Prostate gland (tissue), 2 donors: ENCODE measurements around the gene ZBTB39. TPM values are rescaled to one million over a fixed set of nuclear protein-coding genes. Genes with fewer than 3 reads are reported as not detected.
"Not testable (repeated sequence)": the region's sequence is repeated elsewhere in the genome, so short reads cannot be mapped to it uniquely, and the experiment has no call there.

Source experiments
- DNase-seq: peaks from one replicate; pipeline ENCODE4 v3.0.0-alpha.2; 2019; ENCODE audit warnings: low spot score
- H3K27ac ChIP-seq, 2 donors: fragments of 200-600 bp; sonication (generic); 2 replicates each; pipeline ENCODE4 v1.5.1; 2017 to 2019
- H3K27me3 ChIP-seq: fragments of 200-600 bp; sonication (generic); replicated peaks from 2 replicates; pipeline ENCODE4 v1.5.1; 2019; ENCODE audit not compliant: insufficient read depth
- H3K36me3 ChIP-seq, 2 donors: fragments of 200-600 bp; sonication (generic); 1 replicate in 1 of 2; 2 replicates in 1 of 2; pipeline versions ENCODE4 v1.5.1 to v1.8.1; 2017 to 2019
- H3K4me1 ChIP-seq: fragments of 200-600 bp; sonication (generic); replicated peaks from 2 replicates; pipeline ENCODE4 v1.5.1; 2019
- H3K4me3 ChIP-seq, 2 donors: fragments of 200-600 bp; sonication (generic); 2 replicates each; pipeline ENCODE4 v1.5.1; 2017 to 2019
- H3K9me3 ChIP-seq: fragments of 200-600 bp; sonication (generic); 2 replicates; pipeline ENCODE4 v1.5.1; 2017
- POLR2A ChIP-seq: fragments of 450-650 bp; IDR thresholded peaks from one replicate; pipeline ENCODE4 v1.6.1; 2016; ENCODE audit warnings: antibody characterized with exemption, mild to moderate bottlenecking
- POLR2AphosphoS5 ChIP-seq: sonication (generic); formaldehyde crosslinking; IDR thresholded peaks from one replicate; pipeline ENCODE4 v1.6.1; 2017; ENCODE audit warnings: antibody characterized with exemption
- WGBS: methylation state at CpG from one replicate; pipeline ENCODE4 v1.1.5; 2018; 5-methylcytosine and 5-hydroxymethylcytosine counted together
- intact Hi-C: fragments of 100-400 bp; cut with DNase I; formaldehyde crosslinking; loops from one replicate; pipeline ENCODE4 v1.14.2; 2022
- total RNA-seq, 2 donors: library from RNA; depleted of rRNA; stranded (reverse); fragments of >200 nt; gene quantifications; one replicate each; pipeline ENCODE4 v1.1.0, GENCODE V29; 2016
- TF ChIP-seq, protein P1 (sequence below), 4 experiments: fragments of 200-600 bp in 2 of 4; fragments of 450-650 bp in 2 of 4; sonication (generic) in 2 of 4; IDR thresholded peaks; 1 replicate in 3 of 4; 2 replicates in 1 of 4; pipeline ENCODE4 v1.5.1; 2016 to 2019; ENCODE audit warnings: antibody characterized with exemption in 4 of 4, mild to moderate bottlenecking in 2 of 4, moderate library complexity in 2 of 4

ZBTB39 gene
- total RNA-seq, 2 donors from 2014 or later, result 5.8 to 15.6 TPM

DNA sequence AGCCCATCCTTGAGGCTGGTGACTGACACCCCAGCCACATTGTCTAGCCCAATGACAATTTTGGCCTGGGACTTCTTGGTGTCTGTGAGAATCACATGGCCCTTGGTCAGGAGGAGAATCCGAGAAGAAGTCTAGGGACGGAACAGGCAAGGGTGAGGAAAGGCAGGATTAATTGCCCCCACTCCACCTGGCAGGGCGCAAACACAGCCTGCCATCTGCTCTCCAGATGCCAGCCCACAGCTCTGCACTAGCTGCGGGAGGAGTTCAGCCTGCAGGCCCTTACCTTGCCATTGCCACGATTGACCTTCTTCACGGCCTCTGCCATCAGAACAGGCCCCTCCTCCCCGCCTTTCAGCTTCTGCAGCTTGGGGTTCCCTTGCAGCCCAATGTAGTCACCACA lies 23.1 kb upstream of the ZBTB39 start:
- no peaks in the 10 kb centered on the region for H3K9me3 ChIP-seq
- DNase-seq, result no peak
- no peak overlapping the region for H3K4me3 ChIP-seq
- no peak for TF ChIP-seq POLR2A
- no peak for TF ChIP-seq POLR2AphosphoS5
- TF ChIP-seq, protein P1, sequence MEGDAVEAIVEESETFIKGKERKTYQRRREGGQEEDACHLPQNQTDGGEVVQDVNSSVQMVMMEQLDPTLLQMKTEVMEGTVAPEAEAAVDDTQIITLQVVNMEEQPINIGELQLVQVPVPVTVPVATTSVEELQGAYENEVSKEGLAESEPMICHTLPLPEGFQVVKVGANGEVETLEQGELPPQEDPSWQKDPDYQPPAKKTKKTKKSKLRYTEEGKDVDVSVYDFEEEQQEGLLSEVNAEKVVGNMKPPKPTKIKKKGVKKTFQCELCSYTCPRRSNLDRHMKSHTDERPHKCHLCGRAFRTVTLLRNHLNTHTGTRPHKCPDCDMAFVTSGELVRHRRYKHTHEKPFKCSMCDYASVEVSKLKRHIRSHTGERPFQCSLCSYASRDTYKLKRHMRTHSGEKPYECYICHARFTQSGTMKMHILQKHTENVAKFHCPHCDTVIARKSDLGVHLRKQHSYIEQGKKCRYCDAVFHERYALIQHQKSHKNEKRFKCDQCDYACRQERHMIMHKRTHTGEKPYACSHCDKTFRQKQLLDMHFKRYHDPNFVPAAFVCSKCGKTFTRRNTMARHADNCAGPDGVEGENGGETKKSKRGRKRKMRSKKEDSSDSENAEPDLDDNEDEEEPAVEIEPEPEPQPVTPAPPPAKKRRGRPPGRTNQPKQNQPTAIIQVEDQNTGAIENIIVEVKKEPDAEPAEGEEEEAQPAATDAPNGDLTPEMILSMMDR (IDR thresholded peaks at IDR 0.05), result no peak
- H3K27me3 ChIP-seq, result no peaks in the 10 kb centered on the region
- no peaks in the 10 kb centered on the region for H3K4me1 ChIP-seq
- intact Hi-C loops, result no loop called here
- WGBS, result 94% methylated on average over 7 of the region's 7 CpGs
- no peak overlapping the region for H3K27ac ChIP-seq
- no peaks in the 10 kb centered on the region for H3K36me3 ChIP-seq

DNA sequence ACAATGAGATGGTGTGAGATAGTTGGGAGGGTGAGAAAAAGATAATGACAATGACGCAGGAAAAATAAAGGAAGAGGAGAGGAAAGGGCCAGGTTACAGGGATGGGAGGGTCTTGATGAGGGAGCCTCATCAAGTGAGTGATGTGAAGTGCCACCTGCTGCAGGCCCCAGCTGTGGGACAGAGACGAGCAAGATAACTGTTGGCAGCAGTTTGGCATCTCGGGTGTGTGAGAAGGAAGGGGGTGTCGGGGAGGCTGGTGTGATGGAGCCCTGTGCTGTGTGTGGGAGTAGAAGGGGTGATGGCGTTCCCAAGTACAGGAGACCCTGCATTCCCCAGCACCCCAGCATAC lies 21.4 kb upstream of the ZBTB39 start:
- 74% methylated on average over 5 of the region's 5 CpGs for WGBS
- DNase-seq, result no peak
- no peak overlapping the region for H3K27ac ChIP-seq
- no peak overlapping the region for H3K4me3 ChIP-seq
- H3K36me3 ChIP-seq, result no peaks in the 10 kb centered on the region
- intact Hi-C loops, result no loop called here
- no peaks in the 10 kb centered on the region for H3K27me3 ChIP-seq
- TF ChIP-seq POLR2AphosphoS5, result no peak
- TF ChIP-seq, protein P1 (IDR thresholded peaks at IDR 0.05), result no peak
- TF ChIP-seq POLR2A, result no peak
- no peaks in the 10 kb centered on the region for H3K4me1 ChIP-seq
- H3K9me3 ChIP-seq, result no peaks in the 10 kb centered on the region

DNA sequence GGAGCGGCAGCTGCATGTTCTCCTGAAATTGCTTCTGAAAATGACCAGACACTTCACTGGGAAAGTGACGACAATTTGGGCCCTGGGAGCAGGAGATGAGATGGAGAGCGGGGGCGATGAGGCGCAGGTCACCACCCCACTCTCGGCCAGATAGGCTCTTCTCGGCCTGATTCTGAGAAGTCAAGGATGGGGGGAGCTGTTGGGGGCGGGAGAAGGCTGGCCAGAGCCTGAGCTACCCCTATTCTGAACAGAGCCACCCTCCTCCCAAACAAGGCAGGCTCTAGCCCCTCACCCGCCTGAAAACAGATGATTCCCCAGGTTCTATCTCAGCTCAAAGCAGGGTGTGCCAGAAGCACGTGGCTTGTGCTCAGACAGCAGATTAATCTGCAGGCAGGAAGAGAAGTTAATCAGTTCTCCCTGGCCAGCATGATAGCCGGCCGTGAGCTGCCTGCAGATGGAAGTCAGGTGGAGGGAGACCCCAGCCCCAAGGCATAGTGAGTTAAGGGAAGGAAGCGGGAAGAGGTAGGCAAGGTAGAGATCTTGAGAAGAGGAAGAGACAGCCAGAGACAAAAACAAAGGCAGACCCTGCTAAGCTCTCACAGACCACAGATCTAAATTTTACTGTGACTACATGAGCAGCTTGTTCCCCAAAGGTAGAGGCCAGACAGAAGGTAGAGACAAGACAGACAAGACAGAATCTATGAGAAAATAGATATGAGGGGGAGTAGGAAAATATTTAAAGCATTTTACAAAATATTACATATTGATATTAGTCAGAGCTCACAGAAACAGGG lies 20.9 kb upstream of the ZBTB39 start:
- Histone ChIP-seq H3K4me3 (no peak overlapping the region), H3K27me3 (no peaks in the 10 kb centered on the region), H3K27ac (no peak overlapping the region), H3K4me1 (no peaks in the 10 kb centered on the region), H3K9me3 (no peaks in the 10 kb centered on the region), H3K36me3 (no peaks in the 10 kb centered on the region)
- no peak for TF ChIP-seq POLR2A
- WGBS, result 77% methylated on average over 13 of the region's 13 CpGs
- DNase-seq, result no peak
- intact Hi-C loops, result no loop called here

DNA sequence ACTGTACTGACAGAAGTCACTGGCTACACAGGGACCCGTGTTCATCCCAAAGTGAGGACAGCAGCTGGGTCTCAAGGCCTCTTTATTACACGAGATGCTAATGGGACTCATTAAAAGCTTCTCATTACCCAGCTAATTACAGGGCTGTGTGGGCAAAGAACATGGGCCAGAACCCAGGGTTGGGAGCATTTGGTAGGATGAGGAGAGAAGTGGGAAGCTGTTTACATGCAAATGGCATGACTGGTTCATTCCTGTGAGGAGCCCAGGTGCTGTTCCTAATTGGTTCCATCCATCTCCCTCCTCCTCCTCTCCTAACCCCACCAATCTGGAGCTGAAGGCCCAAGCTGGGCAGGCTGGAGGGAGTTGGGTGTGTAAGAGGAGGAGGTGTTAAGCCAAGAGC lies 18.9 kb upstream of the ZBTB39 start:
- Histone ChIP-seq H3K36me3 (no peaks in the 10 kb centered on the region), H3K4me3 (no peak overlapping the region), H3K4me1 (no peaks in the 10 kb centered on the region), H3K27ac (no peak overlapping the region), H3K9me3 (no peaks in the 10 kb centered on the region), H3K27me3 (no peaks in the 10 kb centered on the region)
- TF ChIP-seq POLR2A (no peak), POLR2AphosphoS5 (no peak)
- TF ChIP-seq, protein P1 (IDR thresholded peaks at IDR 0.05), result no peak
- 65% methylated on average over 2 of the region's 2 CpGs for WGBS
- DNase-seq, result no peak
- intact Hi-C loops, result no loop called here

DNA sequence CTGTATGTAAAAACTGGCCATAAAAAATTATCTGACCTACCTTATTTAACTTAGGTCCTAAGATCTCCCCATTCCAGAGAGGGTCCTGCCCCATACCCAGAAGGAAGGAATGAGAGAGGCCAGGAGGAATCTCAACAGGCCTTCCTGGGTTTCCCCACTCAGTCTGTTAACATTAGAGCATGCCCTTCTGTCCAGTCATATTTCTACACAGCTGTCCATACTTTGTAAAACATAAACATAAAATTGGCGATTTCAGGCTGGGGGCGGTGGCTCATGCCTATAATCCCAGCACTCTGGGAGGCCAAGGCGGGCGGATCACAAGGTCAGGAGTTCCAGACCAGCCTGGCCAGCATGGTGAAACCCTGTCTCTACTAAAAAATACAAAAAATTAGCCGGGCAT lies 16.0 kb upstream of the ZBTB39 start:
- intact Hi-C loops, H3K27ac ChIP-seq, H3K36me3 ChIP-seq, H3K27me3 ChIP-seq, H3K4me1 ChIP-seq, DNase-seq, H3K9me3 ChIP-seq, H3K4me3 ChIP-seq: not testable (repeated sequence)
- WGBS, result 93% methylated on average over 5 of the region's 5 CpGs

DNA sequence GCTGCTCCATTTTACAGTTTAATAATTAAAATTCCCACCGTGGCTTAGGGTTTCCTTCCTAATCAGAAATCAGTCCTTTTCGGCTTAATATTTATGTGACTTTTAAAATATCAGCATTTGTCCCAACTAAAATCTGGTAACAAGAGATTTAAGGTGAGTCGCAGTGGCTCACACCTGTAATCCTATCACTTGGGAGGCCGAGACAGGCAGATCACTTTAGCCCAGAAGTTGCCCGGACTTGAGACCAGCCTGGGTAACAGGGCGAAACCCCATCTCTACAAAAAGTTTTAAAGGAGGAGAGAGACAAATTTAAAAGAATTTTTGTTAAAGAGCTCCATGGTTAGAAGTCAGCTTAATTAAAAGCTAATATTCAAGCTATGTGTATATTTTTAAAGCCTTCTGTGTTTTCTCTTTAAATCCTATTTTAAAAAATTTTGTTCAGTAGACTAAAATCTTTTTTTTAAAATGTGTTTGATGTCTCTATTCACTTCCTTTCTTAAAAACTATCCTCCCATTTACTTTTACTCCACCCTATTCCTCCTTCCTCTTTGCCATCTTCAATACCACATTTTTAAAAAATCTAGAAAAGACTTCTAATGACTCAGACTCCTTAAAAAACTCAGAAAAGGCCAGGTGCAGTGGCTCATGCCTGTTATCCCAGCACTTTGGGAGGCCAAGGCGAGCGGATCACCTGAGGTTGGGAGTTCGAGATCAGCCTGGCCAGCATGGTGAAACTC lies 13.8 kb upstream of the ZBTB39 start:
- no peaks in the 10 kb centered on the region for H3K4me1 ChIP-seq
- H3K27me3 ChIP-seq, result no peaks in the 10 kb centered on the region
- intact Hi-C loops, result no loop called here
- no peak for DNase-seq
- H3K4me3 ChIP-seq, result no peak overlapping the region
- no peaks in the 10 kb centered on the region for H3K9me3 ChIP-seq
- WGBS, result 81% methylated on average over 9 of the region's 9 CpGs
- TF ChIP-seq POLR2AphosphoS5, result no peak
- TF ChIP-seq POLR2A, result no peak
- TF ChIP-seq, protein P1 (IDR thresholded peaks at IDR 0.05), result no peak
- no peak overlapping the region for H3K27ac ChIP-seq
- no peaks in the 10 kb centered on the region for H3K36me3 ChIP-seq
